SK-N-SH (cell line): Measurements from ENCODE around the gene OXT. TPM values are rescaled to one million over a fixed set of nuclear protein-coding genes. Genes with fewer than 3 reads are reported as not detected.

ENCODE experiments used
- CTCF ChIA-PET: fragments of 300-600, 350-600 bp; formaldehyde crosslinking; extraction: SDS; loops from one replicate; lab custom pipeline; 2021; lab: Yijun Ruan, JAX
- POLR2A ChIA-PET: fragments of 350-600 bp; sonication (Branson Sonifier 250); formaldehyde crosslinking; extraction: SDS; loops from one replicate; lab custom pipeline; 2020; ENCODE audit warnings: antibody characterized with exemption, inconsistent platforms; lab: Yijun Ruan, JAX
- DNase-seq: peaks from one replicate; pipeline ENCODE4 v3.0.0; 2012
- H2AFZ ChIP-seq: fragments of 200-600 bp; sonication (generic); 2 replicates; pipeline ENCODE4 v1.8.1; 2016; ENCODE audit warnings: antibody characterized with exemption, mild to moderate bottlenecking, low read depth
- H3F3A ChIP-seq: fragments of 200-600 bp; sonication (generic); replicated peaks from 2 replicates; pipeline ENCODE3; 2016; ENCODE audit warnings: antibody characterized with exemption, mild to moderate bottlenecking; ENCODE audit not compliant: insufficient read depth
- H3K27ac ChIP-seq, 2 experiments: fragments of 200-500 bp in 1 of 2; fragments of 200-600 bp in 1 of 2; sonication (Bioruptor generic) in 1 of 2; sonication (generic), shearing (Covaris generic) in 1 of 2; 2 replicates each; pipeline versions ENCODE4 v1.5.1 to v1.6.1; 2014 to 2016; ENCODE audit warnings: low read depth in 2 of 2, inconsistent platforms in 1 of 2, low read length in 1 of 2, mild to moderate bottlenecking in 1 of 2, mixed read lengths in 1 of 2
- H3K27me3 ChIP-seq: fragments of 200-600 bp; sonication (generic), shearing (Covaris generic); 2 replicates; pipeline ENCODE4 v1.6.1; 2016; ENCODE audit warnings: mixed run types; ENCODE audit not compliant: insufficient read depth
- H3K36me3 ChIP-seq, 2 experiments: fragments of 200-500 bp in 1 of 2; fragments of 200-600 bp in 1 of 2; sonication (Bioruptor generic) in 1 of 2; sonication (generic) in 1 of 2; replicated peaks in 1 of 2; 2 replicates each; pipeline versions ENCODE3 to v1.5.1; 2014 to 2016; ENCODE audit warnings: low read length in 1 of 2, mild to moderate bottlenecking in 1 of 2; ENCODE audit not compliant: insufficient read depth in 2 of 2, control insufficient read depth in 1 of 2
- H3K4me1 ChIP-seq, 2 experiments: fragments of 200-500 bp in 1 of 2; fragments of 200-600 bp in 1 of 2; sonication (Bioruptor generic) in 1 of 2; sonication (generic), shearing (Covaris generic) in 1 of 2; 2 replicates each; pipeline versions ENCODE4 v1.5.1 to v1.6.1; 2014 to 2016; ENCODE audit warnings: low read depth in 1 of 2, low read length in 1 of 2, mixed run types in 1 of 2; ENCODE audit not compliant: insufficient read depth in 2 of 2, control insufficient read depth in 1 of 2
- H3K4me2 ChIP-seq: fragments of 200-600 bp; sonication (generic), shearing (Covaris generic); 2 replicates; pipeline ENCODE4 v1.6.1; 2017; ENCODE audit warnings: mixed run types
- H3K4me3 ChIP-seq, 2 experiments: fragments of 200-500 bp in 1 of 2; fragments of 200-600 bp in 1 of 2; sonication (Bioruptor generic) in 1 of 2; sonication (generic), shearing (Covaris generic) in 1 of 2; 2 replicates each; pipeline versions ENCODE4 v1.5.1 to v1.8.1; 2014 to 2016; ENCODE audit warnings: low read depth in 2 of 2, inconsistent platforms in 1 of 2, low read length in 1 of 2, mild to moderate bottlenecking in 1 of 2, mixed read lengths in 1 of 2, moderate library complexity in 1 of 2
- H3K79me2 ChIP-seq: fragments of 200-600 bp; sonication (generic); 2 replicates; pipeline ENCODE4 v1.8.1; 2017; ENCODE audit warnings: mild to moderate bottlenecking; ENCODE audit not compliant: insufficient read depth
- H3K9ac ChIP-seq: fragments of 200-600 bp; sonication (generic); 2 replicates; pipeline ENCODE4 v1.6.1; 2017; ENCODE audit warnings: mixed run types
- H3K9me2 ChIP-seq: fragments of 200-600 bp; sonication (generic); 2 replicates; pipeline ENCODE4 v1.6.1; 2017; ENCODE audit warnings: mixed run types
- H3K9me3 ChIP-seq: fragments of 200-600 bp; sonication (generic); 2 replicates; pipeline ENCODE4 v1.6.1; 2017; ENCODE audit warnings: mixed run types, mild to moderate bottlenecking, moderate library complexity
- H4K20me1 ChIP-seq: fragments of 200-600 bp; sonication (generic); 2 replicates; pipeline ENCODE4 v1.6.1; 2017; ENCODE audit warnings: mild to moderate bottlenecking, mixed run types; ENCODE audit not compliant: insufficient read depth
- CHD2 ChIP-seq: fragments of 150-350 bp; IDR thresholded peaks from 2 replicates; pipeline ENCODE4 v1.6.1; 2018; ENCODE audit warnings: low read length; ENCODE audit not compliant: partially characterized antibody
- ELF1 ChIP-seq: IDR thresholded peaks from 2 replicates; pipeline ENCODE4 v1.4.0; 2012
- EZH2phosphoT487 ChIP-seq: fragments of 200-600 bp; sonication (generic); IDR thresholded peaks from 2 replicates; pipeline ENCODE4 v1.6.1; 2017; ENCODE audit warnings: low read depth, mixed run types, mild to moderate bottlenecking, antibody characterized with exemption, moderate library complexity, borderline replicate concordance
- FOSL2 ChIP-seq: IDR thresholded peaks from 2 replicates; pipeline ENCODE4 v1.4.0; 2012; ENCODE audit warnings: low read depth, mild to moderate bottlenecking, moderate library complexity, borderline replicate concordance
- FOXM1 ChIP-seq: IDR thresholded peaks from 2 replicates; pipeline ENCODE4 v1.4.0; 2012; ENCODE audit warnings: low read depth, mild to moderate bottlenecking
- MEF2A ChIP-seq: IDR thresholded peaks from 2 replicates; pipeline ENCODE4 v1.4.0; 2012; ENCODE audit warnings: low read depth, borderline replicate concordance
- RAD21 ChIP-seq: IDR thresholded peaks from 2 replicates; pipeline ENCODE4 v1.6.1; 2012; ENCODE audit warnings: mild to moderate bottlenecking, low read length
- RCOR1 ChIP-seq: fragments of 150-350 bp; IDR thresholded peaks from 2 replicates; pipeline ENCODE4 v1.6.1; 2017; ENCODE audit warnings: antibody characterized with exemption, low read length
- TAF1 ChIP-seq: IDR thresholded peaks from 2 replicates; pipeline ENCODE4 v1.6.1; 2012; ENCODE audit warnings: low read depth, mild to moderate bottlenecking, low read length, moderate library complexity, borderline replicate concordance
- WGBS: methylation state at CpG from one replicate; pipeline ENCODE4 v1.1.6; 2017; ENCODE audit warnings: low lambda C conversion rate; 5-methylcytosine and 5-hydroxymethylcytosine counted together
- polyA plus RNA-seq, 3 experiments: library from polyadenylated mRNA; depleted of rRNA; stranded (reverse); fragments of >200 nt; gene quantifications; 2 replicates each; pipeline ENCODE4 v1.2.3, GENCODE V29; 2012
- TF ChIP-seq, protein P1 (sequence below): IDR thresholded peaks from 2 replicates; pipeline ENCODE4 v1.4.0; 2012; ENCODE audit warnings: low read depth

Gene OXT
- polyA plus RNA-seq, 1 of the 3 experiments (the other 2 are of a cell fraction) = not detected

DNA sequence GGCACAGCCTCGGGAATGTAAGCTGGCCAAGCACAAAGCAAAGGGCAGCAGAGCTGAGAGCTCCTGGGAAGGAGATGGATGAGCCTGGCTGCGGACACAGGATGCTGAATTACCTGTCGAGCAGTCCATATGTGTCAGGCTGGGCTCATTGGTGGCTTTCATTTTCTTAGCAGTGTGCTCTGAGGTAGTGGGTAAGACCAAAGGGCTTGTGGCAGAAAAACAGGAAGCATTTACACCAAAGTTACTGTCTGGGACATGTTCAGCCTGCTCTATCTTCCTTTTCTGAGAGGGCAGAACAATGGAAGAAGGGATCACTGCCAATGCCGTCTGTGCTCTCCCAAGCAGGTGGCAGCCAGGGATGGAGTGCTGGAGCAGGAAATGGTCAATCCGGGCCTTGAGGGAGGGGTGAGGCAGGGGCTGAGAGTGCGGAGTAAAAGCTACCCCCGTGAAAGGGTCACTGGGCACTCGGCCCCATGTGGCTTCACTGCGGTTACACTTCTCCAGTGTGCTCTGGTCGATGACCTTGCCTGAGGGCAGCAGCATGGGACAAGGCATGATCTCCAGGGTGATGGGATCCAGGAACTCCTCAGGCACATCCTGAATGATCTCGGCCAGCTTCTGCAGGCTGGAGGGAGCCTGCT, 50.0 kb downstream of the OXT start:
- no peak overlapping the region for H3K27ac ChIP-seq
- H4K20me1 ChIP-seq = 0 out of 2 replicates have a peak, but pooled peaks cover under 1% of the 10 kb centered on the region
- CTCF ChIA-PET = interaction anchor here (0.9 kb wide), 1 partner anchor 68 kb away, joined by 6 read pairs; no protein-coding TSS in a partner anchor
- no peaks in the 10 kb centered on the region for H3K9me2 ChIP-seq
- DNase-seq = no peak
- POLR2A ChIA-PET = interaction anchor here (0.5 kb wide), 1 partner anchor 9 kb away, joined by 3 read pairs; no protein-coding TSS in a partner anchor
- peaks cover 3% of the 10 kb centered on the region; the same call in 1 of the 2 replicates for H3K79me2 ChIP-seq
- H3K4me2 ChIP-seq = no peak overlapping the region
- H3K27me3 ChIP-seq = no peaks in the 10 kb centered on the region
- no peaks in the 10 kb centered on the region for H3K9me3 ChIP-seq
- TF ChIP-seq TAF1 (no peak), FOXM1 (no peak), MEF2A (no peak), FOSL2 (no peak), CHD2 (no peak), RCOR1 (no peak), EZH2phosphoT487 (no peak), RAD21 (no peak), ELF1 (no peak)
- TF ChIP-seq, protein P1, sequence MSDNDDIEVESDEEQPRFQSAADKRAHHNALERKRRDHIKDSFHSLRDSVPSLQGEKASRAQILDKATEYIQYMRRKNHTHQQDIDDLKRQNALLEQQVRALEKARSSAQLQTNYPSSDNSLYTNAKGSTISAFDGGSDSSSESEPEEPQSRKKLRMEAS = no peak
- TF ChIP-seq, all 33 proteins: peak for 0
- Histone ChIP-seq H3K36me3 (peaks cover 8 to 24% of the 10 kb centered on the region in 2 experiments), H3K4me1 (no peaks in the 10 kb centered on the region; a peak in 1 of 4 replicates), H3K9ac (no peak overlapping the region), H3F3A (peaks cover 4% of the 10 kb centered on the region), H2AFZ (no peak overlapping the region), H3K4me3 (no peak overlapping the region)
- 88% methylated on average over 9 of the region's 11 CpGs for WGBS

Other genes with a start within 250 kb of the OXT start
- 65.2 and 73.6 TPM in 2 replicates for gene PCED1A, start 231.0 kb upstream of the OXT start, polyA plus RNA-seq (2012; rRNA removed)
- 62.0 and 78.4 TPM in 2 replicates for gene VPS16, start 230.9 kb upstream of the OXT start, polyA plus RNA-seq (2012; rRNA removed)
- 47.6 and 55.4 TPM in 2 replicates for gene PTPRA, start 198.1 kb upstream of the OXT start, polyA plus RNA-seq (2012; rRNA removed)
- 0.31 and 0.58 TPM in 2 replicates for gene GNRH2, start 28.0 kb upstream of the OXT start, polyA plus RNA-seq (2012; rRNA removed)
- gene MRPS26, start 25.6 kb upstream of the OXT start, polyA plus RNA-seq (2012; rRNA removed) = 114 and 152 TPM in 2 replicates
- gene AVP, start 13.1 kb downstream of the OXT start, polyA plus RNA-seq (2012; rRNA removed) = not detected in 2 replicates
- gene FASTKD5, start 88.2 kb downstream of the OXT start, polyA plus RNA-seq (2012; rRNA removed) = 11.4 and 16.7 TPM in 2 replicates
- gene UBOX5, start 88.2 kb downstream of the OXT start, polyA plus RNA-seq (2012; rRNA removed) = 4.3 and 4.4 TPM in 2 replicates
- gene LZTS3, start 101.9 kb downstream of the OXT start, polyA plus RNA-seq (2012; rRNA removed) = 11.9 and 12.3 TPM in 2 replicates
- 65.2 and 70.6 TPM in 2 replicates for gene DDRGK1, start 133.1 kb downstream of the OXT start, polyA plus RNA-seq (2012; rRNA removed)
- 66.7 and 67.7 TPM in 2 replicates for gene ITPA, start 137.9 kb downstream of the OXT start, polyA plus RNA-seq (2012; rRNA removed)
- gene SLC4A11, start 167.6 kb downstream of the OXT start, polyA plus RNA-seq (2012; rRNA removed) = 1.6 and 2.7 TPM in 2 replicates